ENCODE data around the gene MAP3K13.

- no peak for TF ChIP-seq POLR2A (IDR thresholded peaks at IDR 0.05)
- TF ChIP-seq CTCF (IDR thresholded peaks at IDR 0.05): no peak
- TF ChIP-seq EP300 (IDR thresholded peaks at IDR 0.05; ENCODE audit: low read depth): no peak
Observed at GRCh38 chr3:185325946-185326791, 36.8 kb upstream of the MAP3K13 start.
